ENCODE results near the gene KCNK10.

DNA sequence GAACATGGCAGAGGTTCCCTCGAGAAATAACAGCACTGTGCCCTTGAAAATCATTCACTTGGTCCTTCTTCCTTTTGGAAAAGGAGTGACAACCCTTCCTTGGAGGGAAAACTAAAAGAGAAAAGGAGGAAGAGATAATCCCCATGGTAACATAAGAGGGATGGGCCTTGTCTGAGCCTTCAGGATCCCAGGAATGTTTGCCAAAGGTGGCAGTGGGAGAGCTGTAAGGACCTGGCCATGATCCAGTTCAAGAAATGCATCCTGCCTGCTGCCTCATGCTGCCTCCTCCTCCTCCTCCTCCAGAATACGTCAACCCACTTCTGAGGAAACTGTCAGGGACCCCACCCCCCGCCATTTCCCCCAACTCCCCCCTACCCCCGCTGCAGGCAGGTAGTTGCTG is 118.8 kb downstream of the KCNK10 start:
- TF ChIP-seq, protein P1, sequence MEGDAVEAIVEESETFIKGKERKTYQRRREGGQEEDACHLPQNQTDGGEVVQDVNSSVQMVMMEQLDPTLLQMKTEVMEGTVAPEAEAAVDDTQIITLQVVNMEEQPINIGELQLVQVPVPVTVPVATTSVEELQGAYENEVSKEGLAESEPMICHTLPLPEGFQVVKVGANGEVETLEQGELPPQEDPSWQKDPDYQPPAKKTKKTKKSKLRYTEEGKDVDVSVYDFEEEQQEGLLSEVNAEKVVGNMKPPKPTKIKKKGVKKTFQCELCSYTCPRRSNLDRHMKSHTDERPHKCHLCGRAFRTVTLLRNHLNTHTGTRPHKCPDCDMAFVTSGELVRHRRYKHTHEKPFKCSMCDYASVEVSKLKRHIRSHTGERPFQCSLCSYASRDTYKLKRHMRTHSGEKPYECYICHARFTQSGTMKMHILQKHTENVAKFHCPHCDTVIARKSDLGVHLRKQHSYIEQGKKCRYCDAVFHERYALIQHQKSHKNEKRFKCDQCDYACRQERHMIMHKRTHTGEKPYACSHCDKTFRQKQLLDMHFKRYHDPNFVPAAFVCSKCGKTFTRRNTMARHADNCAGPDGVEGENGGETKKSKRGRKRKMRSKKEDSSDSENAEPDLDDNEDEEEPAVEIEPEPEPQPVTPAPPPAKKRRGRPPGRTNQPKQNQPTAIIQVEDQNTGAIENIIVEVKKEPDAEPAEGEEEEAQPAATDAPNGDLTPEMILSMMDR (IDR thresholded peaks at IDR 0.05): no peak
- TF ChIP-seq POLR2A (IDR thresholded peaks at IDR 0.05) (no peak), POLR2AphosphoS5 (IDR thresholded peaks at IDR 0.05) (no peak), EP300 (IDR thresholded peaks at IDR 0.05) (no peak)
